Measurements from ENCODE around the gene TRA2A.

GRCh38 chr7:23458044-23458443 lies 73.7 kb downstream of the TRA2A start:
- TF ChIP-seq NFIC (IDR thresholded peaks at IDR 0.05; ENCODE audit: low read depth, low read length) (no peak), BHLHE40 (IDR thresholded peaks at IDR 0.05; ENCODE audit: borderline replicate concordance in 1 of 2, low read depth in 2 of 2, low read length in 1 of 2) (no peak), EZH2 (IDR thresholded peaks at IDR 0.05; ENCODE audit: borderline replicate concordance, control insufficient read depth, low read depth, low read length) (no peak), YY1 (IDR thresholded peaks at IDR 0.05; ENCODE audit: low read depth, low read length) (no peak), MYB (IDR thresholded peaks at IDR 0.05; ENCODE audit: borderline replicate concordance, low read depth, low read length) (no peak)

Data from GM12878 (cell line).